ENCODE measurements around the gene EDN2.

DNA sequence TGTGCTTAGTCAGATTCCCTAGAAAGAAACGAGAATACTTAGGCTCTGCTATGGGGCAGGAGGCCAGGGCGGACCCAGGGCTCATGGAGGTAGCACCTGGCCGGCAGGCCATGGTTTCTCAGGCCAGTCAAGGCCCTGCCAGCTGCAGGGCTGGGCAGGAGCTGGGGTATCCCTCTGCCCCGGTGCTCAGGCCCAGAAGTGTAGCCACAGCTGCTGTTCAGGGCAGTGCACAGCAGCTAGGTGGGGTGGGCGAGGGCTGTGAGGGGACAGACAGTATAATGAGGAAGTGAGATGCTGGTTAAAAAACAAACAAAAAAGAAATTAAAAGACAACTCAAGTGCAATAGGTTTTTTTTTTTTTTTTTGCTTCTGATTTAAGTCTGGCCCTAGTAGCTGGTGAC is 34.0 kb upstream of the EDN2 start:
- TF ChIP-seq, protein P1, sequence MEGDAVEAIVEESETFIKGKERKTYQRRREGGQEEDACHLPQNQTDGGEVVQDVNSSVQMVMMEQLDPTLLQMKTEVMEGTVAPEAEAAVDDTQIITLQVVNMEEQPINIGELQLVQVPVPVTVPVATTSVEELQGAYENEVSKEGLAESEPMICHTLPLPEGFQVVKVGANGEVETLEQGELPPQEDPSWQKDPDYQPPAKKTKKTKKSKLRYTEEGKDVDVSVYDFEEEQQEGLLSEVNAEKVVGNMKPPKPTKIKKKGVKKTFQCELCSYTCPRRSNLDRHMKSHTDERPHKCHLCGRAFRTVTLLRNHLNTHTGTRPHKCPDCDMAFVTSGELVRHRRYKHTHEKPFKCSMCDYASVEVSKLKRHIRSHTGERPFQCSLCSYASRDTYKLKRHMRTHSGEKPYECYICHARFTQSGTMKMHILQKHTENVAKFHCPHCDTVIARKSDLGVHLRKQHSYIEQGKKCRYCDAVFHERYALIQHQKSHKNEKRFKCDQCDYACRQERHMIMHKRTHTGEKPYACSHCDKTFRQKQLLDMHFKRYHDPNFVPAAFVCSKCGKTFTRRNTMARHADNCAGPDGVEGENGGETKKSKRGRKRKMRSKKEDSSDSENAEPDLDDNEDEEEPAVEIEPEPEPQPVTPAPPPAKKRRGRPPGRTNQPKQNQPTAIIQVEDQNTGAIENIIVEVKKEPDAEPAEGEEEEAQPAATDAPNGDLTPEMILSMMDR (IDR thresholded peaks at IDR 0.05; ENCODE audit: low read depth, low read length, poor library complexity, severe bottlenecking): no peak
- no peak for TF ChIP-seq EZH2phosphoT487 (IDR thresholded peaks at IDR 0.05; ENCODE audit: borderline replicate concordance, low read length)

Data from DOHH2 (cell line).